Measurements from ENCODE around the gene FRMPD4. TPM values are rescaled to one million over a fixed set of nuclear protein-coding genes. Genes with fewer than 3 reads are reported as not detected.

FRMPD4 gene
- total and polyA plus RNA-seq, 10 of the 15 experiments (the other 5 are each of a cell fraction or from before 2014, with no cell fraction given) = not detected

GRCh38 chrX:12704706-12705105 lies 566.4 kb downstream of the FRMPD4 start:
- Histone ChIP-seq H3K4me1 (ENCODE audit: control insufficient read depth, insufficient read depth, low read length) (no peaks in the 10 kb centered on the region), H3K4me2 (ENCODE audit: control insufficient read depth, insufficient read depth) (no peak overlapping the region), H4K20me1 (ENCODE audit: control insufficient read depth, insufficient read depth) (no peaks in the 10 kb centered on the region), H3K79me2 (ENCODE audit: control insufficient read depth, insufficient read depth, low read length) (no peaks in the 10 kb centered on the region), H3K27ac (ENCODE audit: control insufficient read depth, insufficient read depth) (no peak overlapping the region), H2AFZ (ENCODE audit: control insufficient read depth, low read depth, low read length) (no peak overlapping the region), H3K4me3 (no peak overlapping the region), H3K9me3 (replicated peaks; ENCODE audit: control insufficient read depth, insufficient read depth, low read length) (no peaks in the 10 kb centered on the region), H3K36me3 (ENCODE audit: control insufficient read depth in 2 of 2, insufficient read depth in 2 of 2, low read length in 1 of 2) (no peaks in the 10 kb centered on the region), H3K9ac (ENCODE audit: control insufficient read depth, insufficient read depth, low read length) (no peak overlapping the region), H3K27me3 (replicated peaks in 1 of 2; ENCODE audit: control insufficient read depth in 2 of 2, insufficient read depth in 2 of 2, low read length in 1 of 2) (peaks cover 0 to 1% of the 10 kb centered on the region in 2 experiments; a peak in 2 of 4 replicates)
- ChIA-PET POLR2A (no interaction called here), SMC1A (ENCODE audit: uncharacterized antibody, unreplicated experiment) (no interaction called here), CTCF (interaction anchor here (0.6 kb wide), 1 partner anchor 1275 kb away, joined by 3 read pairs; no protein-coding TSS in a partner anchor), RAD21 (ENCODE audit: unreplicated experiment) (no interaction called here)
- ATAC-seq (no peak), DNase-seq (ENCODE audit: low read depth, low spot score) (no peak), FAIRE-seq (no peak)
- in situ Hi-C loops (cut with MboI) (loop anchor here (5.0 kb wide), 1 partner anchor 198 kb away; no protein-coding TSS in a partner anchor), intact Hi-C loops (cut with micrococcal nuclease; ENCODE audit: unreplicated experiment) (loop anchor here (5.0 kb wide), 3 partner anchors 68 to 1322 kb away; no protein-coding TSS in a partner anchor)
- TF ChIP-seq GABPA (IDR thresholded peaks at IDR 0.05; ENCODE audit: low read depth) (no peak), RAD51 (IDR thresholded peaks at IDR 0.05) (no peak), CBX5 (IDR thresholded peaks at IDR 0.05; ENCODE audit: low read depth) (no peak), SPI1 (IDR thresholded peaks at IDR 0.05; ENCODE audit: borderline replicate concordance, insufficient read depth, low read depth, low read length) (no peak), YBX1 (IDR thresholded peaks at IDR 0.05) (no peak), NR2F1 (conservative IDR thresholded peaks at IDR 0.05) (no peak), IKZF2 (IDR thresholded peaks at IDR 0.05) (no peak), KDM1A (IDR thresholded peaks at IDR 0.05; ENCODE audit: borderline replicate concordance) (no peak), ZNF24 (IDR thresholded peaks at IDR 0.05) (no peak), IRF5 (IDR thresholded peaks at IDR 0.05; ENCODE audit: borderline replicate concordance) (no peak), NRF1 (conservative IDR thresholded peaks at IDR 0.05; ENCODE audit: low read depth, low read length) (no peak)
- TF ChIP-seq, protein P1, sequence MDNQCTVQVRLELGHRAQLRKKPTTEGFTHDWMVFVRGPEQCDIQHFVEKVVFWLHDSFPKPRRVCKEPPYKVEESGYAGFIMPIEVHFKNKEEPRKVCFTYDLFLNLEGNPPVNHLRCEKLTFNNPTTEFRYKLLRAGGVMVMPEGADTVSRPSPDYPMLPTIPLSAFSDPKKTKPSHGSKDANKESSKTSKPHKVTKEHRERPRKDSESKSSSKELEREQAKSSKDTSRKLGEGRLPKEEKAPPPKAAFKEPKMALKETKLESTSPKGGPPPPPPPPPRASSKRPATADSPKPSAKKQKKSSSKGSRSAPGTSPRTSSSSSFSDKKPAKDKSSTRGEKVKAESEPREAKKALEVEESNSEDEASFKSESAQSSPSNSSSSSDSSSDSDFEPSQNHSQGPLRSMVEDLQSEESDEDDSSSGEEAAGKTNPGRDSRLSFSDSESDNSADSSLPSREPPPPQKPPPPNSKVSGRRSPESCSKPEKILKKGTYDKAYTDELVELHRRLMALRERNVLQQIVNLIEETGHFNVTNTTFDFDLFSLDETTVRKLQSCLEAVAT (IDR thresholded peaks at IDR 0.05) = no peak
- BruUV-seq (replicated peaks) = no TSS peak
- WGBS (ENCODE audit: insufficient coverage, insufficient replicate concordance, low lambda C conversion rate, missing lambda C conversion rate) = 65% methylated on average over 7 of the region's 7 CpGs

All from GM12878 (cell line).